Endodermal cell (in vitro differentiated cells): ENCODE results near the gene CAMK2B. TPM values are rescaled to one million over a fixed set of nuclear protein-coding genes. Genes with fewer than 3 reads are reported as not detected.

ENCODE experiments used
- DNase-seq: peaks from one replicate; pipeline ENCODE4 v3.0.0-alpha.2; 2017
- H3K27ac ChIP-seq: 2 replicates; pipeline ENCODE4 v1.5.1; 2013; ENCODE audit warnings: mild to moderate bottlenecking, low read depth, low read length, moderate library complexity
- H3K27me3 ChIP-seq: 2 replicates; pipeline ENCODE4 v1.6.1; 2013; ENCODE audit warnings: mild to moderate bottlenecking, low read length, moderate library complexity; ENCODE audit not compliant: insufficient read depth, control insufficient read depth, poor library complexity, severe bottlenecking
- H3K36me3 ChIP-seq: 2 replicates; pipeline ENCODE4 v1.7.0; 2013; ENCODE audit warnings: mild to moderate bottlenecking, low read length, moderate library complexity; ENCODE audit not compliant: control insufficient read depth, insufficient read depth
- H3K4me1 ChIP-seq: one replicate; pipeline ENCODE4 v1.7.0; 2013; ENCODE audit warnings: low read length; ENCODE audit not compliant: control insufficient read depth, insufficient read depth
- H3K4me3 ChIP-seq: 2 replicates; pipeline ENCODE4 v1.5.1; 2013; ENCODE audit warnings: mild to moderate bottlenecking, low read length, moderate library complexity
- H3K9ac ChIP-seq: 2 replicates; pipeline ENCODE4 v1.6.1; 2013; ENCODE audit warnings: mild to moderate bottlenecking, low read length, moderate library complexity; ENCODE audit not compliant: poor library complexity, severe bottlenecking; ENCODE audit errors: extremely low read depth
- H3K9me3 ChIP-seq: 2 replicates; pipeline ENCODE4 v1.6.1; 2013; ENCODE audit warnings: mild to moderate bottlenecking, low read length, moderate library complexity; ENCODE audit not compliant: control insufficient read depth
- H3K27ac Mint-ChIP-seq: 2 replicates; pipeline ENCODE4 v1.8.0; 2020; ENCODE audit warnings: mixed read lengths
- H3K27me3 Mint-ChIP-seq: 2 replicates; pipeline ENCODE4 v1.8.0; 2021; ENCODE audit warnings: mild to moderate bottlenecking, mixed read lengths; ENCODE audit not compliant: insufficient read depth
- H3K36me3 Mint-ChIP-seq: 2 replicates; pipeline ENCODE4 v1.8.0; 2020; ENCODE audit warnings: low read depth, mixed read lengths
- H3K4me1 Mint-ChIP-seq: 2 replicates; pipeline ENCODE4 v1.8.0; 2020; ENCODE audit warnings: mixed read lengths
- H3K4me3 Mint-ChIP-seq: 2 replicates; pipeline ENCODE4 v1.8.0; 2020; ENCODE audit warnings: mild to moderate bottlenecking, moderate library complexity, mixed read lengths
- H3K9me3 Mint-ChIP-seq: 2 replicates; pipeline ENCODE4 v1.8.0; 2020; ENCODE audit warnings: mild to moderate bottlenecking, mixed read lengths
- WGBS, 2 experiments: methylation state at CpG; one replicate each; pipeline versions ENCODE4 v1.1.5 to v1.1.7; 2013; ENCODE audit warnings: missing lambda C conversion rate in 2 of 2, mixed read lengths in 1 of 2; ENCODE audit not compliant: insufficient coverage in 1 of 2, insufficient read length in 1 of 2; 5-methylcytosine and 5-hydroxymethylcytosine counted together
- total RNA-seq, 2 donors: library from RNA; stranded (reverse); fragmentation: NEBNext Ultra II Directional in 1 of 2; extraction: Animal tissue kit (Norgen Biotek cat#: 25700) in 1 of 2; gene quantifications; 2 replicates in 1 of 2; 3 replicates in 1 of 2; pipeline ENCODE4 v1.2.1, GENCODE V29; 2021
- TF ChIP-seq, protein P1 (sequence below): fragments of 200-600 bp; sonication (generic); conservative IDR thresholded peaks from 2 replicates; pipeline ENCODE4 v1.5.0; 2021; ENCODE audit warnings: antibody characterized with exemption, mild to moderate bottlenecking

CAMK2B gene
- total RNA-seq, 2 donors from 2014 or later = 0.26 TPM; not detected in 1

DNA sequence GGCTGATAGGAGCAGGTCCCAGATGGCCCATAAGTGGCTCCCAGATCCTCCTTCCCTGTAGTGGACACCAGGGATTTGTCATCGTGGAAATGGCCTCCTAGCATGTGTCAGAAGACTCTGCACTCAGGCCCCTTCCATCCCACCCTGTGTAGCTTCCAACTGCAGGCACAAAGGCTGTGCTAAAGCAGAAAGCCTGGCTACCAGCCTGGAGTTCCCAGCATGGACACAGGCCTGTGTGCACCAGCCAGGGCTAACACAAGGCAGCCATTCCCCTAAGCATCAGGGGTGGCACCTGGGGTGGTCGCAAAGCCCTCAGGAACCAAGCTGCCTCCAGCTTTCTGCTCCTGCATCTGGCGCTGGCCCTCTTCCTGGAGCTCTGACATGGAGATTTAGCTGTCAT lies 4.5 kb upstream of the CAMK2B start:
- H3K4me1 ChIP-seq = no peaks in the 10 kb centered on the region
- Mint-ChIP-seq H3K36me3 (no peaks in the 10 kb centered on the region), H3K27ac (no peak overlapping the region), H3K27me3 (peaks cover 40% of the 10 kb centered on the region), H3K4me1 (peaks cover 3% of the 10 kb centered on the region), H3K4me3 (no peak overlapping the region), H3K9me3 (no peaks in the 10 kb centered on the region)
- no peak overlapping the region for H3K9ac ChIP-seq
- H3K27me3 ChIP-seq = peaks cover 33% of the 10 kb centered on the region
- WGBS, 2 experiments = 79 to 85% methylated on average over 2 to 3 of the region's 3 CpGs
- H3K27ac ChIP-seq = no peak overlapping the region
- no peak for DNase-seq
- no peaks in the 10 kb centered on the region for H3K9me3 ChIP-seq
- H3K4me3 ChIP-seq = no peak overlapping the region
- TF ChIP-seq, protein P1, sequence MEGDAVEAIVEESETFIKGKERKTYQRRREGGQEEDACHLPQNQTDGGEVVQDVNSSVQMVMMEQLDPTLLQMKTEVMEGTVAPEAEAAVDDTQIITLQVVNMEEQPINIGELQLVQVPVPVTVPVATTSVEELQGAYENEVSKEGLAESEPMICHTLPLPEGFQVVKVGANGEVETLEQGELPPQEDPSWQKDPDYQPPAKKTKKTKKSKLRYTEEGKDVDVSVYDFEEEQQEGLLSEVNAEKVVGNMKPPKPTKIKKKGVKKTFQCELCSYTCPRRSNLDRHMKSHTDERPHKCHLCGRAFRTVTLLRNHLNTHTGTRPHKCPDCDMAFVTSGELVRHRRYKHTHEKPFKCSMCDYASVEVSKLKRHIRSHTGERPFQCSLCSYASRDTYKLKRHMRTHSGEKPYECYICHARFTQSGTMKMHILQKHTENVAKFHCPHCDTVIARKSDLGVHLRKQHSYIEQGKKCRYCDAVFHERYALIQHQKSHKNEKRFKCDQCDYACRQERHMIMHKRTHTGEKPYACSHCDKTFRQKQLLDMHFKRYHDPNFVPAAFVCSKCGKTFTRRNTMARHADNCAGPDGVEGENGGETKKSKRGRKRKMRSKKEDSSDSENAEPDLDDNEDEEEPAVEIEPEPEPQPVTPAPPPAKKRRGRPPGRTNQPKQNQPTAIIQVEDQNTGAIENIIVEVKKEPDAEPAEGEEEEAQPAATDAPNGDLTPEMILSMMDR = no peak
- no peaks in the 10 kb centered on the region for H3K36me3 ChIP-seq

DNA sequence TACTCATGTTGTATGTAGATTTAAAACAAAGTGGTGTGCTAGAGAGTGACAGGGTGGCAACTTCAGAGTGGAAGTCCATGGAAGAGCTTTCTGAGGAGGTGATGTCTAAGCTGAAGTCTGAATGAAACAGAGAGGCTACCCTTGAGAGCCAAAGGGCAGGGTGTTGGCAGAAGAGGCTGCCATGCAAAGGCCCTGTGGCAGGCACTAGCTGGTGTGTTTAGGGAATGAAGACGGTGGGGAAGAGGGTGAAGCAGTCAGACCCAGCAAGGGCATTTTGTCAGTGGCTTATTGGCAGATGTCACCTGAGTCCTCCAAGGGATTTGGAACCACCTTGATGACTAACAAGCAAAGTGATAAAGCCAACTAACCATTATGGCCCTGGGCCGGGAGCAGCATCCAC lies 3.7 kb upstream of the CAMK2B start:
- WGBS, 2 experiments = 43 to 67% methylated on average over 1 to 2 of the region's 2 CpGs
- H3K4me1 ChIP-seq = no peaks in the 10 kb centered on the region
- H3K9ac ChIP-seq = no peak overlapping the region
- Mint-ChIP-seq H3K9me3 (no peaks in the 10 kb centered on the region), H3K4me3 (no peak overlapping the region), H3K27ac (no peak overlapping the region), H3K36me3 (no peaks in the 10 kb centered on the region), H3K27me3 (peaks cover 46% of the 10 kb centered on the region), H3K4me1 (peaks cover 7% of the 10 kb centered on the region)
- TF ChIP-seq, protein P1 = no peak
- no peak overlapping the region for H3K27ac ChIP-seq
- no peak overlapping the region for H3K4me3 ChIP-seq
- H3K27me3 ChIP-seq = peaks cover 41% of the 10 kb centered on the region
- no peak for DNase-seq
- no peaks in the 10 kb centered on the region for H3K36me3 ChIP-seq
- no peaks in the 10 kb centered on the region for H3K9me3 ChIP-seq

GRCh38 chr7:44327981-44328380 lies 2.6 kb upstream of the CAMK2B start:
- H3K4me1 Mint-ChIP-seq = peaks cover 7% of the 10 kb centered on the region
- Histone ChIP-seq H3K4me1 (no peaks in the 10 kb centered on the region), H3K27me3 (peaks cover 52% of the 10 kb centered on the region), H3K36me3 (no peaks in the 10 kb centered on the region), H3K27ac (no peak overlapping the region), H3K4me3 (no peak overlapping the region), H3K9me3 (no peaks in the 10 kb centered on the region), H3K9ac (no peak overlapping the region)
- no peak overlapping the region for H3K27ac Mint-ChIP-seq
- H3K36me3 Mint-ChIP-seq = no peaks in the 10 kb centered on the region
- whole genome bisulfite sequencing, 2 experiments = 81 to 100% methylated on average over 1 to 5 of the region's 5 CpGs
- DNase-seq = no peak
- H3K4me3 Mint-ChIP-seq = no peak overlapping the region
- peaks cover 57% of the 10 kb centered on the region for H3K27me3 Mint-ChIP-seq
- no peaks in the 10 kb centered on the region for H3K9me3 Mint-ChIP-seq
- TF ChIP-seq, protein P1 = no peak
